HG02623 (cell line): Measurements from ENCODE around the gene TAF9.
A peak's percentile ranks its signal among the peaks of the same experiment; 100 is the strongest.
"Not testable (repeated sequence)": the region's sequence is repeated elsewhere in the genome, so short reads cannot be mapped to it uniquely, and the experiment has no call there.

Experiments used
- ATAC-seq: cut with Tn5 transposase; IDR thresholded peaks from one replicate; pipeline ENCODE4 v1.9.1; 2021; ENCODE audit warnings: moderate library complexity; ENCODE audit not compliant: unreplicated experiment

Gene TAF9, protein sequence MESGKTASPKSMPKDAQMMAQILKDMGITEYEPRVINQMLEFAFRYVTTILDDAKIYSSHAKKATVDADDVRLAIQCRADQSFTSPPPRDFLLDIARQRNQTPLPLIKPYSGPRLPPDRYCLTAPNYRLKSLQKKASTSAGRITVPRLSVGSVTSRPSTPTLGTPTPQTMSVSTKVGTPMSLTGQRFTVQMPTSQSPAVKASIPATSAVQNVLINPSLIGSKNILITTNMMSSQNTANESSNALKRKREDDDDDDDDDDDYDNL

DNA sequence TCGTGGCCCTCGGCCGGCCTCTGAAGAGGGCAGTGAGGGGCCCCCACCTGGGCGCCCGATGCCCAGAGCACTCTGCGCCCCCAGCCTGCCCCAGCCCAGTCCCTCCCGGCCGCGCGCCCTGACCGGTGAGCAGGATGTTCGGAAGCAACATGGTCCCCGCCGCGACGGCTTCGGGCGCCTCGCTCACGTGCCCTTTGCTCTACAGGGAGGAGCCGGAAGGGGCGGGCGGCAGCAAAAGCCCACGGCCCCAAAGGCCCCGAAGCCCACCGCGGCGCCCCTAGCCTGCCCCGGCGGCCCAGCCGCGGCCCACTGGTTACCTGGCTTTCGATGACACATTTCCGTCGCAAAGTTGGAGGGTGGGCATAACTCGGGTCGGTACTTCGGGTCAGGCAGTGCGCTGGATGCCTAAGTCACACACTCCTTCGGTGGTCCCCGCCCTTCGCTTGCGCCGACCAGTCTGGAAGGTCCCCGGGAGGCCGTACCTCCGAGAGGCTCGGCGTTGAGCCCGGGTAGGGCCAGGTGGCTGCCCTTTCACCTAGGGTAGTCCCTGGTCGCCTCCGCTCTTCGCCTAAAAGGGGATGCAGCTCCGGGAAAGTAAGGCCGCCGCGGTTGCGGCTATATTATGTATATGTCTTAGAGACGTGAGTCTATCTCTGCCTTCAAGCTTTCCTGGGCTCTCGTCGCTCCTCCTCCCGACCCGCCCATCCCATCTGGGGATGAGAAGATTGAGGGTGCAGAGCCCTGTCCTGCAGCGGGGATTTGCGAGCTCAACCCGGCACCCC lies at the start of gene TAF9, which contains the start of the genes AK6 and RAD17:
Gene TAF9 (minus strand): TSS at position 181 of the 782 bp plus-strand sequence. CDS start 3,783 bp downstream, outside the sequence.
Gene AK6 (minus strand): TSS at position 181 of the 782 bp plus-strand sequence. CDS start 30 bp downstream, at position 151.
Gene RAD17 (plus strand): TSS at position 479 of the 782 bp plus-strand sequence. CDS start 2,391 bp downstream, outside the sequence.
- ATAC-seq = peak; percentile 91

GRCh38 chr5:69418554-69418953 lies 49.2 kb upstream of the TAF9 start:
- ATAC-seq = no peak

DNA sequence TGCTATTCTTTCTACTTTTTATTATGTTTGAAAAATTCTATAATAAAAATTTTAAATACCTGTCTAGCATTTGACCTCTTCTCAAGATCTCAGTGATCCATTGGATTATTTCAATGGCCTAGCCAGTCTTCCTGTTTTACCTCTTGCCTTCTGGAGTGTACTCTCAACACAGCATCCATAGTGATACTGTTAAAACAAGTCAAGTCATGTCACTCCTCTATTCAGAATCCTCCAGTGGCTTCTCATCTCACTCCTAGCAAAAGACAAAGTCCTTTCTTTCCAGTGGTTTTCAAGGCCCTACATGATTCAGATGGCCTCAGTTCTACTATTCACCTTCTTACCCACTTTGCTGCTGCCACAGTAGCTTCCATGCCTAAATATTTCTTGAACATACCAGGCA lies 47.4 kb upstream of the TAF9 start:
- ATAC-seq = no peak

GRCh38 chr5:69416180-69416579 lies 46.9 kb upstream of the TAF9 start:
- no peak for ATAC-seq

DNA sequence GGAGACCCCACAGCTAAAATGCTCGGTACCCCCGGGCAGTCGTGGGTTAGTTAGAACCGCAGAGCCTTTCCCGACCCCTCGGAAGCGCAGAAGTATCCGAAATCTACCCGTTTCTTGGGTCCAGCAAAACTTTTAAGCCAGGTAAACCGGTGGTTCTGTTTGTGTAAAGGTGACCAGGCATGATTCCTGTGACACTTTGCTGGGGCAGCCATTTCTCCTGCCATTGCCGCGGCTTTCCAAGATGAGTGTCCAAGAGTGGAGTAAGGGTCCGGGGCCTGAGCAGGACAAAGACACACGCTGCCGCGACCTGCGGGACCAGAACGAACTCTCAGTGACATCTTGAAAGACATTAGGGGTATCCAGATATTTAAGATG lies 46.3 kb upstream of the TAF9 start:
- ATAC-seq = no peak

GRCh38 chr5:69414885-69415583 lies 45.7 kb upstream of the TAF9 start, which contains the start of gene MARVELD2:
MARVELD2 (plus strand) TSS chr5:69415116; CDS start chr5:69419386, 4,270 bp downstream.
- ATAC-seq = peak; percentile 71

DNA sequence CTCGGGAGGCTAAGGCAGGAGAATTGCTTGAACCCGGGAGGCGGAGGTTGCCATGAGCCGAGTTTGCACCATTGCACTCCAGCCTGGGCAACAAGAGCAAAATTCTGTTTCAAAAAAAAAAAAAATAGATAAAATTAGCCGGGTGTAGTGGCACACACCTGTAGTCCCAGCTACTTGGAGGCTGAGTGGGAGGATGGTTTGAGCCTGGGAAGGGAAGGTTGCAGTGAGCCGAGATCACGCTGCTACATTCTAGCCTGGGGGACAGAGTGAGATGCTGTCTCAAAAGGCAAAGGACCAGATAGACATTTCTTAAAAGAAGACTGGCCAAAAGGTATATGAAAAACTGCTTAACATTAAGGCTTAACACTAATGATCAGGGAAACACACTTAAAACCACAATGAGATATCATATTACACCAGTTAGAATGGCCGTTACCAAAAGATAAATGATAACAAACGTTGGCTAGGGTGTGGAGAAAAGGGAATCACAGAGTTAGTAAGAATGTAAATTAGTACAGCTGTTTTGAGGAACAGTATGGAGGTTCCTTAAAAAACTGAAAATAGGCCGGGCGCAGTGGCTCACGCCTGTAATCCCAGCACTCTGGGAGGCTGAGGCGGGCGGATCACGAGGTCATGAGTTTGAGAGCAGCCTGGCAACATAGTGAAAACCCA lies 35.5 kb upstream of the TAF9 start:
- ATAC-seq = no peak

GRCh38 chr5:69378376-69378775 lies 9.1 kb upstream of the TAF9 start:
- ATAC-seq = no peak

DNA sequence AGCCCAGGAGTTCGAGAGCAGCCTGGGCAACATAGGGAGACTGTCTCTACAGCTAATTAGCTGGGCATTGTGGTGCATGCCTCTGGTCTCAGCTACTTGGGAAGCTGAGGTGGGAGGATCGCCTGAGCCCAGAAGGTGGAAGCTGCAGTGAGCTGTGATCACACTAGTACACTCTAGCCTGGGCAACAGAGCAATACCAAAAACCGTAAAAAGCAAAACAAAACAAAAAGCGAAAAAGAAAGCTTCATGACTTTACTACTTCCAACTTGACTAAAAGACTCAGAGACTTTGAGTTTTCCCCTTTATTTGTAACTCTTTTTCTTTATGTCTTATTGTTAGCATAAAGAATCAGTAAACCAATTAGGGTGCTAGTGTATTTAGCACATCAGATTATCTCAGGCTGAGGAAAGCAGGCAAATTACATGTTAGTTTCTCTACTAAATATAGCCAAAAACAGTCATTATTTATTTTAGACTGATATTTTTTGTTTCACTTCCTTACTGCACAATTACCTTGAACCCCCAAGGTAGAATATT lies 5.7 kb upstream of the TAF9 start:
- ATAC-seq = peak; percentile 70

GRCh38 chr5:69372394-69372793 lies 3.1 kb upstream of the TAF9 start:
- ATAC-seq = no peak

DNA sequence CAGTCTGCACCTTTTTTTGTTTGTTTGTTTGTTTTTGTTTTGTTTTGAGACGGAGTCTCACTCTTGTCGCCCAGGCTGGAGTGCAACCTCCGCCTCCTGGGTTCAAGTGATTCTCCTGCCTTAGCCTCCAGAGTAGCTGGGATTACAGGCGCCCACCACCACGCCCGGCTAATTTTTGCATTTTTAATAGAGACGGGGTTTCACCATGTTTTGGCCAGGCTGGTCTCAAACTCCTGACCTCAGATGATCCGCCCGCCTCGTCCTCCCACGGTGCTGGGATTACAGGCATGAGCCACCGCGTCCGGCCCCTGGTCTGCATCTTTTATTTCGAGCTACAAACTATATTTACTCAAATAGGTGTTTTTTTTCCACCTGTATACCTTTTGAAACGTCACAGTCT lies 1.0 kb upstream of the TAF9 start:
- ATAC-seq = not testable (repeated sequence)

DNA sequence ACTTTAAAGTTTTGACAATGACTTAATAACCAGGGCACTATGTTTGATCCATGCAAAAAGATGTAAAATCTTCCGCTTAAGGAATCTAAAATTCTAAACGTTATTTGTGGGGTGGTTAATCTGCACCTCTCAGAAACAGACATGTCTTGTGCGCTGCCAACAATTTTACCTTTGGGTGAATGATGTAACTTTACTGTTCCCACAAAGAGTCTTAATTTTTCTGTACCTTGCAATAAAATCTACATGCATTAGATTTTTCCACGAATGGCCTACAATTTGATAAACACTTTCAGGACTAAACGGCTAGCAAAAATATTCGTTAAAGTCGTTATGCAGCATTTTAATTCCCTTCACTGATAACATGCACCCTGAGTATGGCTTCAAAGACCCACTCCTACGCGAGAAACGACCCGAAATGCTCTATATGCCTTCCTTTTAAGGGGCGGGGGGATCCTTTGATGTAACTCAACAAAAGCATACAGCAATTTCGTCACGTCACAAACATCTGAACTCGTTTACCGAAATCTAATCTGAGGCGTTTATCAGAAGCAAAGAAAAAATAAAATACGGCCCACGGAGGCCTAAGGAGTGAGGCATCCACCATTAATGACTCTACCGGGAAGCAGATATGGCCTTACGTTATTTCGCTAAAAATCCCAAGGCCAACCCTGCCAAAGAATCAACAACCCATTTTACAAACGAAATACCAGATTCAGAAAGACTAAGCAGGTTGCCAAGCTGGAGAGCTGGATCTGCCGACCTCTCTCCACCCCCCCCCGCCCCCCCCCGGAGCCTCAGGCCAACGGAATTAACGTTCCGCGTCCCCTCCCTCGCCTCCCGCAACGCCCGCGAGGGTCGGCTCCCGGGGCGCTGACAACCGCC lies 621 bp downstream of the TAF9 start:
- no peak for ATAC-seq

DNA sequence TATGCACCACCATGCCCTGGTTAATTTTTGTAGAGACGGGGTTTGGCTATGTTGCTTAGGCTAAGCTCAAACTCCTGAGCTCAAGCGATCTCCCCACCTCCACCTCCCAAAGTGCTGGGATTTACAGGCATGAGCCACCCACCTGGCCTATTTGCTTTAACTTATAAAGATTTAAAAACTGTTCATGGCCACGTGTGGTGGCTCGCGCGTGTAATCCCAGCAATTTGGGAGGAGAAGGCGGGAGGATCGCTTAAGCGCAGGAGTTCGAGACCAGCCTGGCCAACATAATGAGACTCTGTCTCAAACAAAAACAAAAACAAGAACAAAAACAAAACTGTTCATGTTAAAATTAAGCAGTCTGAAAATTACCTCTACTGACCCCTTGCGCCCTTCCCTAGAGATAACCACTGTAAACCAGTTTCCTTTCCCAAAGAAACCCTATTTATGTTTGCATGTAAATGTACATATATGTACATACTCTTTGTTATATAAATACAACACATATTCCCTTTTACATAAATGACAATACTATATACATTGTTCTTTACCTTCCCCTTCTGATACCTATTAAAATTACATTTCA lies 1.5 kb downstream of the TAF9 start:
- no peak for ATAC-seq

DNA sequence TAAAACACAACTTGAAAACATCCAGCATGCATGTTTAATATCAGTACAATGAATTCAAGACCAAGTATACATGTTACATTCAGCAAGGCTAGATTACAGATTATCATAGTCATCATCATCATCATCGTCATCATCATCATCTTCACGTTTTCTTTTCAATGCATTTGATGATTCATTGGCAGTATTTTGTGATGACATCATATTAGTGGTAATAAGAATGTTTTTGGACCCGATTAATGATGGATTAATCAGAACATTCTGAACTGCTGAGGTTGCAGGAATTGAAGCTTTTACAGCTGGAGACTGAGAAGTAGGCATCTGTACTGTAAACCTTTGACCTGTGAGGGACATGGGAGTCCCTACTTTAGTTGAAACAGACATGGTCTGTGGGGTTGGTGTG lies 4.5 kb downstream of the TAF9 start:
- ATAC-seq = no peak

DNA sequence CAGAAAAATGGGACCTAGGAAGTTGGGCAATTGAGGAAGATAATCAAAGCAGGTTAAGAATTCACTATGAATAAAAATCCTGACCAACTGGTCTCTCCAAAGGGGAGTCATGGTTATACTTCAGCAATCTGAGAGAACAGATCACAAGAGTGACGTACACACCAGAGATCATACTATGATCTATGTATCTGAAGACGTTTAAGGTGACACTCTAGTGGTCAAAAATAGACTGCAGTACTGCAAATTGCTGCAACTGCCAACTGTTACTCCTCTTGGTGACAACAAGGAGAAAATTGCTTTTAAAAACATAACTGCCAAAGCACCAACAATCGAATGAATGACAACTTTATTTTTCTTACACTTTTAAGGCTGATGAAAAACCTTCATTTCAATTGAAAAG lies 4.9 kb downstream of the TAF9 start:
- no peak for ATAC-seq

GRCh38 chr5:69360442-69360841 lies 8.9 kb downstream of the TAF9 start:
- ATAC-seq = no peak

GRCh38 chr5:69359699-69360098 lies 9.6 kb downstream of the TAF9 start:
- no peak for ATAC-seq

- no peak for ATAC-seq
Measured at GRCh38 chr5:69350664-69351063, 18.7 kb downstream of the TAF9 start.

DNA sequence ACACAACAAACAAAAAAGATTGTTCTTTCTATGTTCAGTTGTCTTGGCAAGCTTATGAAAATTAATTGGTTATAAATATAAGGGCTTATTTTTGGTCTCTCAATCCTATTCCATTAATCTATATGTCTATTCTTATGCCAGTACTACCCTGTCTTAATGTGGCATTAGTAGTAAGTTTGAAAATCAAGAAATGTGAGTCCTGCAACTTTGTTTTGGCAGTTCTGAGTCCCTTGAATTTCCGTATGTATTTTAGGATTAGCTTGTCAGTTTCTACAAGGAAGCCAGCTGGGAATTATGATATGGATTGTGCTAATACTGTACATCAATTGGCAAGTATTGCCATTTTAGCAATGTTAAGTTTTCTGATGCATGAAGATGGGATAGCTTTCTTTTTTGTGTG lies 26.2 kb downstream of the TAF9 start:
- ATAC-seq = no peak
